Spleen (tissue), 11 donors: ENCODE measurements around the gene SNAP47. TPM values are rescaled to one million over a fixed set of nuclear protein-coding genes. Genes with fewer than 3 reads are reported as not detected.

Source experiments
- DNase-seq: peaks from one replicate; pipeline ENCODE4 v3.0.0-alpha.2; 2020
- H3K27ac ChIP-seq, 8 donors: fragments of 200-600 bp; sonication (generic) in 7 of 8; 1 replicate in 4 of 8; 2 replicates in 4 of 8; pipeline versions ENCODE4 v1.5.0 to v1.8.0; 2016 to 2021; ENCODE audit warnings: inconsistent platforms in 4 of 8, mild to moderate bottlenecking in 4 of 8, moderate library complexity in 1 of 8
- H3K27me3 ChIP-seq, 7 donors: fragments of 200-600 bp; sonication (generic) in 6 of 7; replicated peaks in 1 of 7; 1 replicate in 4 of 7; 2 replicates in 3 of 7; pipeline versions ENCODE4 v1.5.0 to v1.8.0; 2016 to 2021; ENCODE audit warnings: inconsistent platforms in 3 of 7, mild to moderate bottlenecking in 1 of 7
- H3K36me3 ChIP-seq, 6 donors: fragments of 200-600 bp; sonication (generic) in 5 of 6; 1 replicate in 4 of 6; 2 replicates in 2 of 6; pipeline versions ENCODE4 v1.5.0 to v1.8.0; 2016 to 2021; ENCODE audit warnings: inconsistent platforms in 2 of 6
- H3K4me1 ChIP-seq, 6 donors: fragments of 200-600 bp; sonication (generic) in 5 of 6; 1 replicate in 3 of 6; 2 replicates in 3 of 6; pipeline versions ENCODE4 v1.5.0 to v1.8.0; 2016 to 2021; ENCODE audit warnings: inconsistent platforms in 3 of 6
- H3K4me3 ChIP-seq, 8 donors: fragments of 200-600 bp; sonication (generic) in 7 of 8; 1 replicate in 4 of 8; 2 replicates in 4 of 8; pipeline versions ENCODE4 v1.5.0 to v1.8.0; 2016 to 2021; ENCODE audit warnings: inconsistent platforms in 4 of 8, mild to moderate bottlenecking in 4 of 8, moderate library complexity in 2 of 8
- H3K9me3 ChIP-seq, 8 donors: fragments of 200-600 bp; sonication (generic) in 7 of 8; 1 replicate in 4 of 8; 2 replicates in 4 of 8; pipeline versions ENCODE4 v1.5.0 to v1.8.0; 2016 to 2021; ENCODE audit warnings: inconsistent platforms in 4 of 8
- POLR2A ChIP-seq, 3 donors: fragments of 450-650 bp; IDR thresholded peaks; one replicate each; pipeline ENCODE4 v1.5.1; 2017; ENCODE audit warnings: antibody characterized with exemption in 3 of 3, mild to moderate bottlenecking in 1 of 3
- POLR2AphosphoS5 ChIP-seq, 3 donors: sonication (generic); formaldehyde crosslinking; IDR thresholded peaks; one replicate each; pipeline ENCODE4 v1.5.1; 2017; ENCODE audit warnings: antibody characterized with exemption in 3 of 3
- WGBS, 5 donors: extraction: QIAGEN DNeasy Blood & Tissue Kit in 3 of 5; methylation state at CpG; one replicate each; pipeline versions ENCODE4 v1.1.5 to v1.1.7; 2013 to 2018; 5-methylcytosine and 5-hydroxymethylcytosine counted together
- intact Hi-C: fragments of 100-400 bp; cut with DNase I; formaldehyde crosslinking; loops from one replicate; pipeline ENCODE4 v1.15.0; 2023; ENCODE audit warnings: low total_unique reads
- polyA plus RNA-seq, 3 donors: library from polyadenylated mRNA; stranded (reverse); fragments of 200-250 nt; gene quantifications; one replicate each; pipeline ENCODE4 v1.2.1, GENCODE V29; 2013
- total RNA-seq, 7 donors: library from RNA; depleted of rRNA in 3 of 7; stranded (reverse); fragments of >200 nt in 3 of 7; fragmentation: NEBNext Ultra II Directional in 4 of 7; extraction: Animal tissue kit (Norgen Biotek cat#: 25700) in 4 of 7; gene quantifications; one replicate each; pipeline versions ENCODE4 v1.1.0 to v1.2.1, GENCODE V29; 2016 to 2021
- TF ChIP-seq, protein P1 (sequence below), 11 experiments: fragments of 200-600 bp in 7 of 11; fragments of 450-650 bp in 4 of 11; sonication (generic) in 4 of 11; IDR thresholded peaks in 8 of 11; conservative IDR thresholded peaks in 3 of 11; 1 replicate in 7 of 11; 2 replicates in 4 of 11; pipeline versions ENCODE4 v1.4.0 to v1.8.0; 2016 to 2021; ENCODE audit warnings: antibody characterized with exemption in 11 of 11, inconsistent platforms in 4 of 11, mild to moderate bottlenecking in 1 of 11
- donor health status: healthy with polysubstance abuse.
- donor health status: DM: no; HTN: no; CAD: no; lungs with moderate emphysema.
- donor health status: DM: no; HTN: no; CAD: no.
- donor health status: Bipolar disorder and iron deficiency.
- donor health status: healthy.
- donor health status: DM: no; HTN: no; CAD: no.
- donor health status: DM: yes; HTN: yes; CAD: no.

Gene SNAP47
- total and polyA plus RNA-seq, 10 donors, result 10.0 to 42.7 (median 22.1) TPM

DNA sequence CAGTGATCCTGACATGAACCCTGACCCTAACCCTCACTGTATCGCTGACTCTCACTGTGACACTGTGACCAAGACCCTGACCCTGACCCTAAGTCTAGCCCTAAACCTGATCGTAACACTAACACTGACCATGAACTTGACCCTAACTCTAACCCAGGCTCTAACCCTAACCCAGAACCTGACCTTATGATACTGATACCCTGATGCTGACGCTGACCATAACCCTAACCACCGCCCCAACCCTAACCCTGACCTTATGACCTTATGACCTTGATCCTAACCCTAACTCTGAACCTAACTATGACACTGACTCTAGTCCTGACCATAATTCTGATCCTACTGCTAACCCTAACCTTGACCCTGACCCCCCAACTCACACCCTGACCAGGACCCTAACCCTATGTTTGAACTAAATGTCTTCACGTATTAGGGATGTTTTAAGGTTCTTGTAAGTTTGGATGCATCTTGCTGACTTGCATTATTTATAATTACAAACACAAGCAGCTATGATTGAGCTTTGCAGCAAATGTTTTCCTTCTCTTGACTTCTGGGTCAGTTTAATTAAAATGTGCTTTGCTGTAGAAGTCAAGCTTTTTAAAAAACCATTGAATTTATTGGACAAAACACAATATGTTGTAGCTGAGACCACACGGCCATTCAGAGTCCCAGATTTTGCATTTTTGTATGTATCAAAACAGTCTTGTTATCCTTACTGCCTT lies 56.3 kb downstream of the SNAP47 start:
- 83 to 87% (median 85%) methylated on average over 6 of the region's 6 CpGs for WGBS, 5 donors

DNA sequence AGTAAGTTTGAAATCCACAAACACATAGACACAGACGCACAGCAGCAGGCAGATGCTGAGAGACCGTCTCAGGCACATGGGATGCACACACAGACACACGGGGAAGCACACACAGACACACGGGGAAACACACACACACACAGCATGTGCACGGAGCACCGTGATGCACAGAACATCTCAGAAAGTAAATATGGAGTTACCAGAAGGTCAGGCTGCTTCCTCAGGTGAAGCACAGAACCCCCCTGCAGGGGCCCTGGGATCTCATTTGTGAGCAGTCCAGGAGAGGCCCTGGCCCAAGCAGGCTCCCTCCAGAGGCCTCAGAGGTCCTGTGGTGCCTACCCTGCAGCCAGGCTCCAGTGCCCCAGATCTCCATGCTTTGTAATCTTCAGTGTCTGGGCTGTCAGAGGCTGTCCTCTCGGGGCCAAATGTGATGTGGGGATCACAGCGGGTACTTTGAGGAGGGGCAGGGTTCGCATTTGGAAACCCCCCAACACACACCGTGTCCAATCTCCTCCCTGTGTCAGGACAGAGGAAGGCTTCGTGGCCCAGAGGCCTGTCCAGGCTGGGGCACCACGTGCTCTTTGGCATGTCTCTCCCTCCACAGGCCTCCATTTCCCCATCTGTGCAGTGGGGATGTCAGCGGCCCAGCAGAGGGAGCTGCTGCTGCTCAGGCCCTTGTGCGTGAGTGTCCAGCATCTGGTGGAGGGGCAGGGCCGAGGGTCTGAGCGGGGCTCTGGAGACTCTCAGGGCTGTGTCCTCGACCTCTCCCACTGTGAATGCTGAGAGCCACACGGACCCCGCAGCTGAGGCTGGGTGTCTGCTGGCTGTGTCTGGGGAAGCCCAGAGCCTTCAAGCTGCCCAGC lies 57.2 kb downstream of the SNAP47 start:
- TF ChIP-seq, protein P1, sequence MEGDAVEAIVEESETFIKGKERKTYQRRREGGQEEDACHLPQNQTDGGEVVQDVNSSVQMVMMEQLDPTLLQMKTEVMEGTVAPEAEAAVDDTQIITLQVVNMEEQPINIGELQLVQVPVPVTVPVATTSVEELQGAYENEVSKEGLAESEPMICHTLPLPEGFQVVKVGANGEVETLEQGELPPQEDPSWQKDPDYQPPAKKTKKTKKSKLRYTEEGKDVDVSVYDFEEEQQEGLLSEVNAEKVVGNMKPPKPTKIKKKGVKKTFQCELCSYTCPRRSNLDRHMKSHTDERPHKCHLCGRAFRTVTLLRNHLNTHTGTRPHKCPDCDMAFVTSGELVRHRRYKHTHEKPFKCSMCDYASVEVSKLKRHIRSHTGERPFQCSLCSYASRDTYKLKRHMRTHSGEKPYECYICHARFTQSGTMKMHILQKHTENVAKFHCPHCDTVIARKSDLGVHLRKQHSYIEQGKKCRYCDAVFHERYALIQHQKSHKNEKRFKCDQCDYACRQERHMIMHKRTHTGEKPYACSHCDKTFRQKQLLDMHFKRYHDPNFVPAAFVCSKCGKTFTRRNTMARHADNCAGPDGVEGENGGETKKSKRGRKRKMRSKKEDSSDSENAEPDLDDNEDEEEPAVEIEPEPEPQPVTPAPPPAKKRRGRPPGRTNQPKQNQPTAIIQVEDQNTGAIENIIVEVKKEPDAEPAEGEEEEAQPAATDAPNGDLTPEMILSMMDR (IDR thresholded peaks at IDR 0.05 in 8 of 11, conservative IDR thresholded peaks at IDR 0.05 in 3 of 11), result no peak
- TF ChIP-seq POLR2AphosphoS5 (IDR thresholded peaks at IDR 0.05), result no peak
- TF ChIP-seq POLR2A (IDR thresholded peaks at IDR 0.05), result no peak
- 82 to 94% (median 87%) methylated on average over 15 to 19 of the region's 19 CpGs for WGBS, 5 donors
- peaks cover 0 to 26% (median 13%) of the 10 kb centered on the region in 6 donors for H3K4me1 ChIP-seq

More for the DNA sequence above, 56.3 kb downstream of the SNAP47 start:
- Histone ChIP-seq H3K36me3 (no peaks in the 10 kb centered on the region), H3K4me1 (peaks cover 8 to 35% (median 22%) of the 10 kb centered on the region in 6 donors), H3K27me3 (peaks cover 0 to 27% (median 0%) of the 10 kb centered on the region in 7 donors), H3K4me3 (no peak overlapping the region), H3K27ac (no peak overlapping the region), H3K9me3 (no peaks in the 10 kb centered on the region)
- no peak for DNase-seq
- intact Hi-C loops, result no loop called here
- TF ChIP-seq, protein P1 (IDR thresholded peaks at IDR 0.05 in 8 of 11, conservative IDR thresholded peaks at IDR 0.05 in 3 of 11), result no peak
- TF ChIP-seq POLR2A (IDR thresholded peaks at IDR 0.05), result no peak
- TF ChIP-seq POLR2AphosphoS5 (IDR thresholded peaks at IDR 0.05), result no peak

DNA sequence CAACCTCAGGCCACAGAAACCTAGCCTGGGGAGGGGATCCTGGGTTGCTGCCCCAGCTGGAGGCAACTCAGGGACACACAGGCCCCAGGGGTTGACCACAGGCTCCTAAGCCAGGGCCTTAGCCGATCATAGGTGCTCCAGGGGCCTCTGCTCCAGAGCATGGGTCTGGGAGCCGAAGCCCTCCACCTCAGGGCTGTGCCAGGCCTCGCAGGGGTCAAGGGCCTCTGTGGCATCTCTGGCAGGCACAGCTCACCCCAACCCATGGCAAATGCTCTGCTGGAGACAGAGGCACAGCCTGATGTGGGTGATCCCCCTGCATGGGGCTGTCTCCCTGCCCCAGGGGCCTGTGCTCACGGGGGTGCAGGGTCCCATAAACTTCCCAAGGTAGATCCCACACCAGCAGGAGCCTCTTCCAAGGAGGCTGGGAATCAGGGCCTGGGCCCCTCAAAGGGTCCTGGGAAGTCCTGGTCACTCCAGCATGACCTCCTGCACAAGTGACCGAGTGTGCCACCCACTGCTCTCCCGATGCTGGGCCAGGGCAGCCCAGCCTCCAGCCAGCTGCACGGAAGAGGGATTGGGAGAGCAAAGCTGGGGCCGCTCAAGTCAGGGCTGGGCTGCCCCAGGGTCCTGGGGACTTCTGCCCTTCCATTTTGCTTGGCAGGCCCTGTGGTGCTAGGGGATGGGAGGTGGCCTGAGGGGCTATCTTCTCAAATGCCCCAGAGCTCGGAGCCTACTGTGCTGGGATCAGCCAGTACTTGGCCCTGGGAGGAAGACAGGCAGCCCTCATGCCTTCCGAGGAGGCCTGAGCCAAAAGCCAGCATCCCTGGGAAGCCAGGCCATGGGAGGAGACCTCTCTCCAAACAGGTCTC lies 58.1 kb downstream of the SNAP47 start:
- 74 to 93% (median 87%) methylated on average over 4 to 10 of the region's 10 CpGs for WGBS, 5 donors
- Histone ChIP-seq H3K4me1 (peaks cover 0 to 20% (median 9%) of the 10 kb centered on the region in 6 donors), H3K27ac (no peak overlapping the region), H3K27me3 (peaks cover 0 to 14% (median 0%) of the 10 kb centered on the region in 7 donors), H3K9me3 (no peaks in the 10 kb centered on the region), H3K36me3 (no peaks in the 10 kb centered on the region), H3K4me3 (no peak overlapping the region)
- DNase-seq, result no peak
- TF ChIP-seq POLR2AphosphoS5 (IDR thresholded peaks at IDR 0.05) (no peak), POLR2A (IDR thresholded peaks at IDR 0.05) (no peak)
- TF ChIP-seq, protein P1 (IDR thresholded peaks at IDR 0.05 in 8 of 11, conservative IDR thresholded peaks at IDR 0.05 in 3 of 11), result no peak
- intact Hi-C loops, result no loop called here

More for the DNA sequence above, 57.2 kb downstream of the SNAP47 start:
- intact Hi-C loops, result no loop called here
- Histone ChIP-seq H3K9me3 (no peaks in the 10 kb centered on the region), H3K36me3 (no peaks in the 10 kb centered on the region), H3K4me3 (no peak overlapping the region), H3K27me3 (peaks cover 0 to 18% (median 0%) of the 10 kb centered on the region in 7 donors), H3K27ac (no peak overlapping the region)
- no peak for DNase-seq
